HepG2 (cell line): ENCODE measurements around the gene POLDIP3. TPM values are rescaled to one million over a fixed set of nuclear protein-coding genes. Genes with fewer than 3 reads are reported as not detected.

Experiments
- ARNTL ChIP-seq: sonication (generic); formaldehyde crosslinking; IDR thresholded peaks from 2 replicates; pipeline ENCODE4 v1.4.0; 2020; ENCODE audit warnings: mild to moderate bottlenecking, missing genetic modification reagents
- CEBPG ChIP-seq: IDR thresholded peaks from 2 replicates; pipeline ENCODE4 v1.6.1; 2016
- CHCHD3 ChIP-seq: sonication (generic); formaldehyde crosslinking; IDR thresholded peaks from 2 replicates; pipeline ENCODE4 v1.8.0; 2022; ENCODE audit warnings: mild to moderate bottlenecking, missing genetic modification reagents, moderate library complexity
- ERF ChIP-seq: IDR thresholded peaks from 2 replicates; pipeline ENCODE4 v1.6.1; 2018; ENCODE audit warnings: missing biosample characterization, missing genetic modification reagents
- EZH2 ChIP-seq: conservative IDR thresholded peaks from 2 replicates; pipeline ENCODE4 v1.6.1; 2012; ENCODE audit warnings: mild to moderate bottlenecking, low read depth, low read length, moderate library complexity
- FOXC1 ChIP-seq: sonication (generic); formaldehyde crosslinking; IDR thresholded peaks from 2 replicates; pipeline ENCODE4 v1.8.0; 2022; ENCODE audit warnings: mild to moderate bottlenecking, missing genetic modification reagents, borderline replicate concordance
- HCFC1 ChIP-seq: fragments of 150-350 bp; IDR thresholded peaks from 2 replicates; pipeline ENCODE4 v1.6.1; 2014; ENCODE audit warnings: low read depth, low read length
- ISX ChIP-seq: sonication (generic); formaldehyde crosslinking; conservative IDR thresholded peaks from 2 replicates; pipeline ENCODE4 v1.5.0; 2020; ENCODE audit warnings: missing genetic modification reagents
- KMT2A ChIP-seq: sonication (generic); formaldehyde crosslinking; IDR thresholded peaks from 2 replicates; pipeline ENCODE4 v1.4.0; 2020; ENCODE audit warnings: missing genetic modification reagents
- MED1 ChIP-seq: sonication (generic); formaldehyde crosslinking; IDR thresholded peaks from 2 replicates; pipeline ENCODE4 v1.4.0; 2020; ENCODE audit warnings: missing genetic modification reagents
- PRMT3 ChIP-seq: sonication (generic); formaldehyde crosslinking; IDR thresholded peaks from 2 replicates; pipeline ENCODE4 v1.8.1; 2022; ENCODE audit warnings: low read depth, mild to moderate bottlenecking, moderate library complexity, missing genetic modification reagents, borderline replicate concordance
- SMARCE1 ChIP-seq: fragments of 450-650 bp; IDR thresholded peaks from 2 replicates; pipeline ENCODE4 v1.6.1; 2017; ENCODE audit warnings: borderline replicate concordance
- WIZ ChIP-seq: sonication (generic); formaldehyde crosslinking; IDR thresholded peaks from 2 replicates; pipeline ENCODE4 v1.5.1; 2020; ENCODE audit warnings: mild to moderate bottlenecking, missing genetic modification reagents
- ZFP36 ChIP-seq: fragments of 150-350 bp; IDR thresholded peaks from 2 replicates; pipeline ENCODE4 v1.6.1; 2018; ENCODE audit warnings: borderline replicate concordance, low read length, low read depth; ENCODE audit not compliant: partially characterized antibody
- ZNF124 ChIP-seq: sonication (generic); formaldehyde crosslinking; IDR thresholded peaks from 2 replicates; pipeline ENCODE4 v1.4.0; 2020; ENCODE audit warnings: missing genetic modification reagents
- ZNF263 ChIP-seq: sonication (generic); formaldehyde crosslinking; IDR thresholded peaks from 2 replicates; pipeline ENCODE4 v1.4.0; 2020; ENCODE audit warnings: missing genetic modification reagents
- ZNF570 ChIP-seq: sonication (generic); formaldehyde crosslinking; IDR thresholded peaks from 2 replicates; pipeline ENCODE4 v1.4.0; 2020; ENCODE audit warnings: mild to moderate bottlenecking, missing genetic modification reagents, borderline replicate concordance
- polyA plus RNA-seq, 8 experiments: library from polyadenylated mRNA; depleted of rRNA in 3 of 8; stranded (reverse) in 7 of 8; unstranded in 1 of 8; fragments of >200 nt; fragmentation: Illumina TruSeq in 4 of 8; extraction: Trizol in 4 of 8; gene quantifications; 2 replicates each; pipeline versions ENCODE4 v1.2.1 to v1.2.3, GENCODE V29; 2011 to 2016; ENCODE audit warnings: low read depth in 4 of 8, missing spikeins in 1 of 8, mixed read lengths in 1 of 8; ENCODE audit not compliant: insufficient read depth in 1 of 8
- total RNA-seq, 5 experiments: library from RNA; depleted of rRNA; stranded (reverse); fragments of >200 nt; fragmentation: Illumina TruSeq; extraction: Trizol; gene quantifications; 2 replicates each; pipeline ENCODE4 v1.2.3, GENCODE V29; 2016; ENCODE audit warnings: low read depth in 1 of 5
- TF ChIP-seq, protein P1 (sequence below): sonication (generic); formaldehyde crosslinking; IDR thresholded peaks from 2 replicates; pipeline ENCODE4 v1.5.1; 2020; ENCODE audit warnings: mild to moderate bottlenecking, moderate library complexity, missing genetic modification reagents
- TF ChIP-seq, protein P2 (sequence below): sonication (generic); formaldehyde crosslinking; conservative IDR thresholded peaks from 2 replicates; pipeline ENCODE4 v1.8.0; 2022; ENCODE audit warnings: missing genetic modification reagents
- TF ChIP-seq, protein P3 (sequence below): sonication (generic); formaldehyde crosslinking; IDR thresholded peaks from 2 replicates; pipeline ENCODE4 v1.5.0; 2020; ENCODE audit warnings: missing genetic modification reagents
- TF ChIP-seq, protein P4 (sequence below): sonication (generic); formaldehyde crosslinking; conservative IDR thresholded peaks from 2 replicates; pipeline ENCODE4 v1.4.0; 2020; ENCODE audit warnings: missing genetic modification reagents
- TF ChIP-seq, protein P5 (sequence below): sonication (generic); formaldehyde crosslinking; IDR thresholded peaks from 2 replicates; pipeline ENCODE4 v1.8.0; 2022; ENCODE audit warnings: mild to moderate bottlenecking, missing genetic modification reagents, moderate library complexity
- TF ChIP-seq, protein P6 (sequence below): sonication (generic); formaldehyde crosslinking; IDR thresholded peaks from 2 replicates; pipeline ENCODE4 v1.5.1; 2020; ENCODE audit warnings: missing genetic modification reagents, mild to moderate bottlenecking, borderline replicate concordance

POLDIP3 gene
- total and polyA plus RNA-seq, 2 of the 13 experiments (the other 11 are each of a cell fraction or from before 2014, with no cell fraction given) = 45.8 to 47.4 TPM

DNA sequence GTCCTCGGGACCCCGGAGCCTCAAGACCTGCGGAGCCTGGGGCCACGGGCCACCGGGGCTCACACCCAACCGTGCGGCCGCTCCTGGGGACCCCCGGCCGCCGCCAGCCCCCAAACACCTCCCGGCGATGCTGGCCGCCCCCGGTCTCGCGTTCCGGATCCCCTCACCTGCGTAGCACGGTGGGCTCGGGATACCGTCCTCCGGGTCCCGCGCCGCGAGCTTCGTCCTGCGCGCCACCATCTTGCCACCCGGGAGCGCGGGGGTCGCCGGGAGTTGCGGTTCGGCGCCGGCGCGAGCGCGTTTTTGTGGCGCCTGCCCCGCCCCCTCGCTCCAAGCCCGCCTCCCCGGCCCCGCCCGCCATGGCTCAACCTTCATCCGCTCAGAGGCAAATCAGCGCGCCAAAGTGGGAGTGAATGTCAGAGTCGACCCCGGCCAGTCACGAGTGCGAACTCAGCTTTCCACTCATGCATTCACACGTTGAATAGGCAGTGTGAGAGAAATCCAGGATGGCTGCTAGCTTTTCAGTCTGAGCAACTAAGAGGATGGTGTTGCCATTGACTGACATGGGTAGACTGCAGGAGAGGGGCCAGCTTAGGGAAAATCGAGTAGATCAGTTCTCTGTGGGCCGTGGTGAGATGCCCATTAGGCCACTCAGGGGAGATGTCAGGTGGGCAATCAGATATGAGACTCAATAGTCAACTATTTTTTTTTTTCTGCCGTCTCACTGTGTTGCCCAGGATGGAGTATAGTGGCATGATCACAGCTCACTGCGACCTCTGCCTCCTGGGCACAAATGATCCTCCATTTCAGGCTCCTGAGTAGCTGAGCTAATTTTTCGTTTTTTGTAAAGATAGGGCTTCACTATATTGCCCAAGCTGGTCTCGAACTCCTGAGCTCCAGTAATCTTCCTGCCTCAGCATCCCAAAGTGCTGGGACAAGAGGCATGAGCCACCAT, 32.6 kb downstream of the POLDIP3 start (continued):
- TF ChIP-seq PRMT3 (CRISPR knock-in tag) (no peak), KMT2A (CRISPR knock-in tag) (peak; percentile 31; the same call in 1 of the 2 replicates), ZNF570 (CRISPR knock-in tag) (no peak), HCFC1 (peak; percentile 29; the same call in 1 of the 2 replicates), MED1 (no peak), SMARCE1 (no peak), ERF (CRISPR knock-in tag) (peak; percentile 31; the same call in 1 of the 2 replicates), ZNF124 (CRISPR knock-in tag) (no peak), ARNTL (CRISPR knock-in tag) (no peak), EZH2 (no peak), WIZ (no peak), ISX (CRISPR knock-in tag) (no peak), ZNF263 (no peak), CHCHD3 (CRISPR knock-in tag) (no peak), ZFP36 (no peak), FOXC1 (CRISPR knock-in tag) (0 out of 2 replicates have a peak, but pooled peaks have one; percentile 20), CEBPG (no peak)
- TF ChIP-seq, protein P1, sequence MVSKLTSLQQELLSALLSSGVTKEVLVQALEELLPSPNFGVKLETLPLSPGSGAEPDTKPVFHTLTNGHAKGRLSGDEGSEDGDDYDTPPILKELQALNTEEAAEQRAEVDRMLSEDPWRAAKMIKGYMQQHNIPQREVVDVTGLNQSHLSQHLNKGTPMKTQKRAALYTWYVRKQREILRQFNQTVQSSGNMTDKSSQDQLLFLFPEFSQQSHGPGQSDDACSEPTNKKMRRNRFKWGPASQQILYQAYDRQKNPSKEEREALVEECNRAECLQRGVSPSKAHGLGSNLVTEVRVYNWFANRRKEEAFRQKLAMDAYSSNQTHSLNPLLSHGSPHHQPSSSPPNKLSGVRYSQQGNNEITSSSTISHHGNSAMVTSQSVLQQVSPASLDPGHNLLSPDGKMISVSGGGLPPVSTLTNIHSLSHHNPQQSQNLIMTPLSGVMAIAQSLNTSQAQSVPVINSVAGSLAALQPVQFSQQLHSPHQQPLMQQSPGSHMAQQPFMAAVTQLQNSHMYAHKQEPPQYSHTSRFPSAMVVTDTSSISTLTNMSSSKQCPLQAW (CRISPR knock-in tag) = 0 out of 2 replicates have a peak, but pooled peaks have one; percentile 24
- TF ChIP-seq, protein P2, sequence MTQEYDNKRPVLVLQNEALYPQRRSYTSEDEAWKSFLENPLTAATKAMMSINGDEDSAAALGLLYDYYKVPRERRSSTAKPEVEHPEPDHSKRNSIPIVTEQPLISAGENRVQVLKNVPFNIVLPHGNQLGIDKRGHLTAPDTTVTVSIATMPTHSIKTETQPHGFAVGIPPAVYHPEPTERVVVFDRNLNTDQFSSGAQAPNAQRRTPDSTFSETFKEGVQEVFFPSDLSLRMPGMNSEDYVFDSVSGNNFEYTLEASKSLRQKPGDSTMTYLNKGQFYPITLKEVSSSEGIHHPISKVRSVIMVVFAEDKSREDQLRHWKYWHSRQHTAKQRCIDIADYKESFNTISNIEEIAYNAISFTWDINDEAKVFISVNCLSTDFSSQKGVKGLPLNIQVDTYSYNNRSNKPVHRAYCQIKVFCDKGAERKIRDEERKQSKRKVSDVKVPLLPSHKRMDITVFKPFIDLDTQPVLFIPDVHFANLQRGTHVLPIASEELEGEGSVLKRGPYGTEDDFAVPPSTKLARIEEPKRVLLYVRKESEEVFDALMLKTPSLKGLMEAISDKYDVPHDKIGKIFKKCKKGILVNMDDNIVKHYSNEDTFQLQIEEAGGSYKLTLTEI = no peak
- TF ChIP-seq, protein P3, sequence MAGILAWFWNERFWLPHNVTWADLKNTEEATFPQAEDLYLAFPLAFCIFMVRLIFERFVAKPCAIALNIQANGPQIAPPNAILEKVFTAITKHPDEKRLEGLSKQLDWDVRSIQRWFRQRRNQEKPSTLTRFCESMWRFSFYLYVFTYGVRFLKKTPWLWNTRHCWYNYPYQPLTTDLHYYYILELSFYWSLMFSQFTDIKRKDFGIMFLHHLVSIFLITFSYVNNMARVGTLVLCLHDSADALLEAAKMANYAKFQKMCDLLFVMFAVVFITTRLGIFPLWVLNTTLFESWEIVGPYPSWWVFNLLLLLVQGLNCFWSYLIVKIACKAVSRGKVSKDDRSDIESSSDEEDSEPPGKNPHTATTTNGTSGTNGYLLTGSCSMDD (CRISPR knock-in tag) = no peak
- TF ChIP-seq, protein P4, sequence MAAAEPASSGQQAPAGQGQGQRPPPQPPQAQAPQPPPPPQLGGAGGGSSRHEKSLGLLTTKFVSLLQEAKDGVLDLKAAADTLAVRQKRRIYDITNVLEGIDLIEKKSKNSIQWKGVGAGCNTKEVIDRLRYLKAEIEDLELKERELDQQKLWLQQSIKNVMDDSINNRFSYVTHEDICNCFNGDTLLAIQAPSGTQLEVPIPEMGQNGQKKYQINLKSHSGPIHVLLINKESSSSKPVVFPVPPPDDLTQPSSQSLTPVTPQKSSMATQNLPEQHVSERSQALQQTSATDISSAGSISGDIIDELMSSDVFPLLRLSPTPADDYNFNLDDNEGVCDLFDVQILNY (CRISPR knock-in tag) = peak; percentile 74; the same call in 1 of the 2 replicates
- TF ChIP-seq, protein P5, sequence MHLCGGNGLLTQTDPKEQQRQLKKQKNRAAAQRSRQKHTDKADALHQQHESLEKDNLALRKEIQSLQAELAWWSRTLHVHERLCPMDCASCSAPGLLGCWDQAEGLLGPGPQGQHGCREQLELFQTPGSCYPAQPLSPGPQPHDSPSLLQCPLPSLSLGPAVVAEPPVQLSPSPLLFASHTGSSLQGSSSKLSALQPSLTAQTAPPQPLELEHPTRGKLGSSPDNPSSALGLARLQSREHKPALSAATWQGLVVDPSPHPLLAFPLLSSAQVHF (CRISPR knock-in tag) = 0 out of 2 replicates have a peak, but pooled peaks have one; percentile 53
- TF ChIP-seq, protein P6, sequence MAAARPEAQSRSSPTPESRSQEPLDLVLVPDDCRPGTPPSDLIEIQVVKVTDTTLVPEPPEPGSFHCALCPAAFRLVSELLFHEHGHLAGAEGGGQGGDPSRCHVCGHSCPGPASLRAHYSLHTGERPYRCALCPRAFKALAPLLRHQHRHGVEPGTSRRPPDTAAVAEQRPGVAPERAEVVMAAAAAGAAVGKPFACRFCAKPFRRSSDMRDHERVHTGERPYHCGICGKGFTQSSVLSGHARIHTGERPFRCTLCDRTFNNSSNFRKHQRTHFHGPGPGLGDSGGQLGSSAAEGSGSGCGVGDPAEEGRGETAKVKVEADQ (CRISPR knock-in tag) = no peak
